GM23248 (cell line): Measurements from ENCODE around the gene USP48. TPM values are rescaled to one million over a fixed set of nuclear protein-coding genes. Genes with fewer than 3 reads are reported as not detected.
"Not testable (repeated sequence)": the region's sequence is repeated elsewhere in the genome, so short reads cannot be mapped to it uniquely, and the experiment has no call there.

Source experiments
- DNase-seq: peaks from one replicate; pipeline ENCODE4 v3.0.0-alpha.2; 2015
- H2AFZ ChIP-seq: fragments of 200-600 bp; sonication (generic); 2 replicates; pipeline ENCODE4 v1.6.1; 2016; ENCODE audit warnings: antibody characterized with exemption
- H3F3A ChIP-seq: fragments of 200-600 bp; sonication (generic); 2 replicates; pipeline ENCODE4 v1.6.1; 2016; ENCODE audit warnings: mild to moderate bottlenecking, antibody characterized with exemption, mixed run types; ENCODE audit not compliant: insufficient read depth
- H3K27ac ChIP-seq: fragments of 200-600 bp; sonication (generic); 2 replicates; pipeline ENCODE4 v1.5.1; 2016; ENCODE audit warnings: mild to moderate bottlenecking
- H3K27me3 ChIP-seq: fragments of 200-600 bp; sonication (generic); replicated peaks from 2 replicates; pipeline ENCODE4 v1.6.1; 2016; ENCODE audit warnings: mild to moderate bottlenecking; ENCODE audit not compliant: insufficient read depth
- H3K36me3 ChIP-seq: fragments of 200-600 bp; sonication (generic); 2 replicates; pipeline ENCODE4 v1.6.1; 2016; ENCODE audit warnings: low read depth, mild to moderate bottlenecking
- H3K4me1 ChIP-seq: fragments of 200-600 bp; sonication (generic); 2 replicates; pipeline ENCODE4 v1.6.1; 2016; ENCODE audit warnings: mild to moderate bottlenecking; ENCODE audit not compliant: insufficient read depth
- H3K4me2 ChIP-seq: fragments of 200-600 bp; sonication (generic); one replicate; pipeline ENCODE4 v1.6.1; 2016; ENCODE audit warnings: mild to moderate bottlenecking; ENCODE audit not compliant: unreplicated experiment
- H3K4me3 ChIP-seq: fragments of 200-600 bp; sonication (generic); 2 replicates; pipeline ENCODE4 v1.5.1; 2016; ENCODE audit warnings: mild to moderate bottlenecking
- H3K79me2 ChIP-seq: fragments of 200-600 bp; sonication (generic); 2 replicates; pipeline ENCODE4 v1.6.1; 2016; ENCODE audit warnings: mild to moderate bottlenecking; ENCODE audit not compliant: insufficient read depth
- H3K9ac ChIP-seq: fragments of 200-600 bp; sonication (generic); 2 replicates; pipeline ENCODE4 v1.6.1; 2016; ENCODE audit warnings: mild to moderate bottlenecking
- H3K9me2 ChIP-seq: fragments of 200-600 bp; sonication (generic); 2 replicates; pipeline ENCODE4 v1.6.1; 2016; ENCODE audit warnings: mixed run types, mild to moderate bottlenecking, moderate library complexity; ENCODE audit not compliant: insufficient read depth
- H3K9me3 ChIP-seq: fragments of 200-600 bp; sonication (generic); one replicate; pipeline ENCODE4 v1.6.1; 2017; ENCODE audit warnings: low read depth
- H4K20me1 ChIP-seq: fragments of 200-600 bp; sonication (generic); 2 replicates; pipeline ENCODE4 v1.6.0; 2016; ENCODE audit not compliant: insufficient read depth
- EZH2 ChIP-seq: fragments of 200-600 bp; sonication (generic); IDR thresholded peaks from 2 replicates; pipeline ENCODE4 v1.6.1; 2018; ENCODE audit warnings: antibody characterized with exemption, mild to moderate bottlenecking; ENCODE audit not compliant: insufficient read depth, poor library complexity, severe bottlenecking
- EZH2phosphoT487 ChIP-seq: fragments of 200-600 bp; sonication (generic); IDR thresholded peaks from 2 replicates; pipeline ENCODE4 v1.6.1; 2018; ENCODE audit warnings: antibody characterized with exemption, moderate library complexity, mild to moderate bottlenecking, low read depth; ENCODE audit not compliant: insufficient read depth
- WGBS, 2 experiments: methylation state at CpG; one replicate each; pipeline ENCODE4 v1.1.6; 2015 to 2017; ENCODE audit warnings: low lambda C conversion rate in 2 of 2, low coverage in 1 of 2; ENCODE audit errors: missing lambda C conversion rate in 2 of 2; 5-methylcytosine and 5-hydroxymethylcytosine counted together
- in situ Hi-C: fragments of 300-500 bp; cut with MboI; formaldehyde crosslinking; loops from 2 replicates; pipeline ENCODE4 v1.15.0; 2020
- polyA plus RNA-seq: library from polyadenylated mRNA; unstranded; fragments of >200 nt; fragmentation: Nextera tagmentation; extraction: Ambion mirVana; gene quantifications from 2 replicates; pipeline ENCODE4 v1.2.1, GENCODE V29; 2016
- total RNA-seq: library from RNA; depleted of rRNA; stranded (reverse); fragments of >200 nt; shearing (Covaris generic); gene quantifications from 2 replicates; pipeline ENCODE4 v1.2.3, GENCODE V29; 2014

Gene USP48
- total and polyA plus RNA-seq, 2 experiments from 2014 or later, result 34.3 to 60.4 TPM

DNA sequence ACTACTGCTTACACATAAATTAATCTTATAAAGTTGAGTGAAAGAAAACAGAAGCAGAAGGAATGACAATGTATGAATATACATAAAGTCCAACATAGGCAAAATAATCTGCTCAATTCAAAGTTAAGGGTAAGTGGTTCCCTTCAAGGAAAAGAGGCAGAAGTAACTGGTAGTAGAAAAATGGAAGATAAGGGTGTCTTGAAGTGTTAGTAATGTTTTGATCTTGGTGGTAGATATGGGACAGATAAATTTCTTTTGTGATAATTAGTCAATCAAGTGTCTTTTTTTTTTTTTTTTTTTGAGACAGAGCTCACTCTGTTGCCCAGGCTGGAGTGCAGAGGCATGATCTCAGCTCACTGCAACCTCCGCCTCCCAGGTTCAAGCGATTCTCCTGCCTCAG, 12.7 kb downstream of the USP48 start:
- no peaks in the 10 kb centered on the region for H3K27me3 ChIP-seq
- H4K20me1 ChIP-seq, result peaks cover 2% of the 10 kb centered on the region; the same call in 1 of the 2 replicates
- no peak overlapping the region for H3K4me3 ChIP-seq
- H3F3A ChIP-seq, result 0 out of 2 replicates have a peak, but pooled peaks cover 8% of the 10 kb centered on the region
- no peak for DNase-seq
- no peak overlapping the region for H2AFZ ChIP-seq
- H3K9me3 ChIP-seq, result no peaks in the 10 kb centered on the region
- H3K27ac ChIP-seq, result no peak overlapping the region
- H3K79me2 ChIP-seq, result peaks cover 100% of the 10 kb centered on the region
- TF ChIP-seq EZH2 (no peak), EZH2phosphoT487 (no peak)
- H3K9ac ChIP-seq, result no peak overlapping the region
- no peaks in the 10 kb centered on the region for H3K9me2 ChIP-seq
- 100% methylated on average over 2 of the region's 2 CpGs for WGBS, 2 experiments
- 0 out of 2 replicates have a peak, but pooled peaks cover 6% of the 10 kb centered on the region for H3K4me1 ChIP-seq
- no peak overlapping the region for H3K4me2 ChIP-seq
- in situ Hi-C loops, result no loop called here
- H3K36me3 ChIP-seq, result no peaks in the 10 kb centered on the region

DNA sequence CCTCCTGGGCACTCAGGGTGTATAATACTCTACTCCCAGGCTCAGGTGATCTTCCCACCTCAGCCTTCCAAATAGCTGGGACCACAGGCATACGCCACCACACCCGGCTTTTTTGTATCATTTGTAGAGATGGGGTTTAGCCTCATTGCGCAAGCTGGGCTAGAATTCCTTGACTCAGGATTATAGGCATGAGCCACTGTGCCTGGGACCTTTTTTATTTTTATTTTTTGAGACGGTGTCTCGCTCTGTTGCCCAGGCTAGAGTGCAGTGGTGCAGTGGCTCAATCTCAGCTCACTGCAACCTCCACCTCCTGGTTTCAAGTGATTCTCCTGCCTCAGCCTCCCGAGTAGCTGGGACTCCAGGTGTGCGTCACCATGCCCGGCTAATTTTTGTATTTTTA, 15.8 kb downstream of the USP48 start:
- 99% methylated on average over 8 of the region's 8 CpGs for WGBS, 2 experiments
- H2AFZ ChIP-seq, DNase-seq, H3K27me3 ChIP-seq, H3K4me3 ChIP-seq, H3K4me2 ChIP-seq, H3K9me3 ChIP-seq, H3K9ac ChIP-seq, H3K27ac ChIP-seq, in situ Hi-C loops, H3K36me3 ChIP-seq, H3K9me2 ChIP-seq: not testable (repeated sequence)
- Histone ChIP-seq H4K20me1 (peaks cover 13% of the 10 kb centered on the region; the same call in 1 of the 2 replicates), H3K79me2 (peaks cover 93% of the 10 kb centered on the region), H3K4me1 (peaks cover 18% of the 10 kb centered on the region), H3F3A (0 out of 2 replicates have a peak, but pooled peaks cover 12% of the 10 kb centered on the region)

DNA sequence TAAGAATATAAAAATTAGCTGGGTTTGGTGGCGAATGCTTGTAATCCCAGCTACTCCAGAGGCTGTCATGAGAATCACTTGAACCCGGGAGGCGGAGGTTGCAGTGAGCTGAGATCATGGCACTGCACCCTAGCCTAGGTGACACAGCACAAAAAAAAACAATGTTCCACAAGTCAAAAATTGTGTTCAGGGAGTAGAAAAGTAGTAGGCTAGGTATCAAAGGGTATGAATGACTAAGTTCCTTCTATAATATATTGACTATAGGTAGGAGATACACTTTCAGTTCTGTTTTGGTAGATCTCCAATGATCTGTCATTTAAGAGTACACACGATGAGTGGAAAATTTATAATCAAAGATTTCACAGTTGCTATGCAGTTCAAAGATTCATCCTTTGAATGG, 16.7 kb downstream of the USP48 start:
- Histone ChIP-seq H3K9me2 (no peaks in the 10 kb centered on the region), H4K20me1 (peaks cover 13% of the 10 kb centered on the region; the same call in 1 of the 2 replicates), H3K27ac (no peak overlapping the region), H3K4me3 (no peak overlapping the region), H2AFZ (no peak overlapping the region), H3K36me3 (no peaks in the 10 kb centered on the region), H3K4me2 (no peak overlapping the region), H3K27me3 (no peaks in the 10 kb centered on the region), H3K79me2 (peaks cover 93% of the 10 kb centered on the region), H3K9ac (no peak overlapping the region), H3K4me1 (peaks cover 18% of the 10 kb centered on the region), H3K9me3 (no peaks in the 10 kb centered on the region), H3F3A (0 out of 2 replicates have a peak, but pooled peaks cover 12% of the 10 kb centered on the region)
- WGBS, 2 experiments, result 94 to 95% methylated on average over 4 of the region's 4 CpGs
- TF ChIP-seq EZH2phosphoT487, result no peak
- no peak for TF ChIP-seq EZH2
- no peak for DNase-seq
- in situ Hi-C loops, result no loop called here

DNA sequence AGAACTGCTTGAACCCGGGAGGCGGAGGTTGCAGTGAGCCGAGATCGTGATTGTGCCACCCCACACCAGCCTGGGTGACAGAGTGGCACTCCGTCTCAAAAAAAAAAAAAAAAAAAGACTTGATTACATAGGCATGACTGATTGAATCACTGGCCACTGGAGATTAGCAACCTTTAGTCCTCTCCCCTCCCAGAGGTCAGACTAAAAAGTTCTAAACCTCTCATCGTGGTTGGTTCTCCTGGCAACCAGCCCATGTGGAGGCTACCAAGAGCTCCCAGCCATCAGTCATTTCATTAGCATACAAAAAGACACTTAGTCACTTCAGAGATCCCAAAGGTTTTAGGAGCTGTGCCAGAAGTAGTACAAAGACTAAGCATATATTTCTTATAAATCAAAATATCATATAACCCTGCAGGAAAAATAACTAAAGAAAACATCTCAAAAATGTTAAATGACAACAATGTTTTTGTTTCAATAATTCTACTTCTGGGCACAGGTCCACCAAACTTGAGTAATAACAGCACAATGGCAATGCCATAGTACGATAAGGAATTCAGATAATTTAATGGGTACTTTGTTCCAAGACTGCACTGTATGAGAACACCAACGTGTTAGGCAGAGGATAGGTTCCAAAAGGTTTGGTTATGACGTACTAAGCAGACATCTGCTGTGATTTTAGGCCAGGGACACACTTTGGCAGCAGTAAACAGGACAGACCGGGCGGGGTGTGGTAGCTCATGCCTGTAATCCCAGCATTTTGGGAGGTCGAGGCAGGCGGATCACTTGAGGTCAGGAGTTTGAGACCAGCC, 18.1 kb downstream of the USP48 start:
- Histone ChIP-seq H3K27me3 (no peaks in the 10 kb centered on the region), H4K20me1 (peaks cover 17% of the 10 kb centered on the region; the same call in 1 of the 2 replicates), H3K9me3 (no peaks in the 10 kb centered on the region), H3K4me1 (peaks cover 18% of the 10 kb centered on the region), H3K79me2 (peaks cover 93% of the 10 kb centered on the region), H3K9ac (peak overlapping the region; percentile 25; the same call in 1 of the 2 replicates), H3K4me2 (no peak overlapping the region), H3K9me2 (no peaks in the 10 kb centered on the region), H3F3A (0 out of 2 replicates have a peak, but pooled peaks cover 12% of the 10 kb centered on the region), H3K27ac (peak overlapping the region; percentile 65), H3K4me3 (no peak overlapping the region), H3K36me3 (no peaks in the 10 kb centered on the region), H2AFZ (no peak overlapping the region)
- WGBS, 2 experiments, result 27 to 29% methylated on average over 13 of the region's 13 CpGs
- in situ Hi-C loops, result no loop called here
- TF ChIP-seq EZH2 (no peak), EZH2phosphoT487 (0 out of 2 replicates have a peak, but pooled peaks have one; percentile 46)
- peak; percentile 94 for DNase-seq
